ENCODE data around the gene OTOP3. TPM values are rescaled to one million over a fixed set of nuclear protein-coding genes. Genes with fewer than 3 reads are reported as not detected.

The OTOP3 gene
- total and polyA plus RNA-seq, 2 donors (not counting 3 experiments of a cell fraction or from before 2014, with no cell fraction given) = not detected

DNA sequence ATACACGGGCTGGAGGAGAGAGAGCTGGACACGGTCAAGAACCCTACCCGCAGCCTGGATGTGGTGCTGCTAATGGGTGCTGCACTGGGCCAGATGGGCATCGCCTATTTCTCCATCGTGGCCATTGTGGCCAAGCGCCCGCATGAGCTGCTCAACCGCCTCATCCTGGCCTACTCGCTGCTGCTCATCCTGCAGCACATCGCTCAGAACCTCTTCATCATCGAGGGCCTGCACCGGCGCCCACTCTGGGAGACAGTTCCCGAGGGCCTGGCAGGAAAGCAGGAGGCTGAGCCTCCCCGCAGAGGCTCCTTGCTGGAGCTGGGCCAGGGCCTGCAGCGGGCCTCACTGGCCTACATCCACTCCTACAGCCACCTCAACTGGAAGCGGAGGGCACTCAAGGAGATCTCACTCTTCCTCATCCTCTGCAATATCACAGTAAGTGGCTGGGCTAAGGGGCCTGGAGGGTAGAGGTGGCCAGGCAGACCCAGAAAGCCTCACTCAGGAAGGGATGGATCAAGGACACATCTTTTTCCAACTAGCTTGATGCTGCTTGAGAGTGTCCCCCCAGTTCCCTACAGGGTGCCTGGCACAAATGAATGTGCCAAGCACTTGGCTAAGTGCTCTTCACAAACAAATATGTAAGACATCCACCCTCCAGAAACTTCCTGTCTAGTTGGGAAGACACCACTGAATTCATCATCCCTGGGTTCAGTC, 11.5 kb downstream of the OTOP3 start:
- Histone ChIP-seq H4K20me1 (replicated peaks; ENCODE audit: control insufficient read depth, extremely low read depth, insufficient read depth, low read length) (no peaks in the 10 kb centered on the region), H3K27ac (ENCODE audit: insufficient read depth, low read depth, low read length) (no peak overlapping the region), H3K4me2 (ENCODE audit: insufficient read depth, low read length) (no peak overlapping the region), H3K4me1 (ENCODE audit: control insufficient read depth, extremely low read depth, insufficient read depth, low read length) (no peaks in the 10 kb centered on the region), H3K9ac (replicated peaks; ENCODE audit: extremely low read depth, insufficient read depth, low read length) (no peak overlapping the region), H3K36me3 (ENCODE audit: control insufficient read depth in 2 of 2, extremely low read depth in 1 of 2, insufficient read depth in 2 of 2, low read length in 2 of 2) (no peaks in the 10 kb centered on the region), H2AFZ (ENCODE audit: low read depth, low read length) (no peak overlapping the region), H3K79me2 (ENCODE audit: control insufficient read depth, insufficient read depth, low read length) (no peaks in the 10 kb centered on the region), H3K9me1 (replicated peaks; ENCODE audit: control insufficient read depth, extremely low read depth, insufficient read depth, low read length) (no peaks in the 10 kb centered on the region), H3K9me3 (replicated peaks; ENCODE audit: control insufficient read depth, insufficient read depth, low read length) (no peaks in the 10 kb centered on the region), H3K4me3 (replicated peaks in 1 of 3; ENCODE audit: insufficient read depth in 1 of 3, low read depth in 1 of 3, low read length in 3 of 3) (no peak overlapping the region), H3K27me3 (ENCODE audit: control insufficient read depth in 2 of 2, insufficient read depth in 2 of 2, low read length in 2 of 2) (peaks cover 0 to 2% of the 10 kb centered on the region in 2 experiments)
- dilution Hi-C loops (cut with MboI; ENCODE audit: extremely low pct_ligation_motif_present, low sequenced_read_pairs) (no loop called here), intact Hi-C loops (cut with micrococcal nuclease) (no loop called here)
- FAIRE-seq (no peak), DNase-seq (ENCODE audit: low read depth, low spot score) (no peak)
- BruUV-seq (replicated peaks) = no TSS peak
- POLR2A ChIA-PET = no interaction called here
- no peak for TF ChIP-seq FOS (IDR thresholded peaks at IDR 0.05; ENCODE audit: borderline replicate concordance, insufficient read depth, low read length)
- no peak for TF ChIP-seq POLR2A (IDR thresholded peaks at IDR 0.05; ENCODE audit: low read depth, low read length)
- TF ChIP-seq JUN (IDR thresholded peaks at IDR 0.05; ENCODE audit: borderline replicate concordance, insufficient read depth, insufficient read length, low read depth) = no peak
- TF ChIP-seq, protein P1, sequence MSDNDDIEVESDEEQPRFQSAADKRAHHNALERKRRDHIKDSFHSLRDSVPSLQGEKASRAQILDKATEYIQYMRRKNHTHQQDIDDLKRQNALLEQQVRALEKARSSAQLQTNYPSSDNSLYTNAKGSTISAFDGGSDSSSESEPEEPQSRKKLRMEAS (IDR thresholded peaks at IDR 0.05; ENCODE audit: insufficient read depth, insufficient read length) = no peak
- no peak for TF ChIP-seq POLR2AphosphoS5 (IDR thresholded peaks at IDR 0.05; ENCODE audit: insufficient read depth, low read depth, low read length)
- TF ChIP-seq, protein P2, sequence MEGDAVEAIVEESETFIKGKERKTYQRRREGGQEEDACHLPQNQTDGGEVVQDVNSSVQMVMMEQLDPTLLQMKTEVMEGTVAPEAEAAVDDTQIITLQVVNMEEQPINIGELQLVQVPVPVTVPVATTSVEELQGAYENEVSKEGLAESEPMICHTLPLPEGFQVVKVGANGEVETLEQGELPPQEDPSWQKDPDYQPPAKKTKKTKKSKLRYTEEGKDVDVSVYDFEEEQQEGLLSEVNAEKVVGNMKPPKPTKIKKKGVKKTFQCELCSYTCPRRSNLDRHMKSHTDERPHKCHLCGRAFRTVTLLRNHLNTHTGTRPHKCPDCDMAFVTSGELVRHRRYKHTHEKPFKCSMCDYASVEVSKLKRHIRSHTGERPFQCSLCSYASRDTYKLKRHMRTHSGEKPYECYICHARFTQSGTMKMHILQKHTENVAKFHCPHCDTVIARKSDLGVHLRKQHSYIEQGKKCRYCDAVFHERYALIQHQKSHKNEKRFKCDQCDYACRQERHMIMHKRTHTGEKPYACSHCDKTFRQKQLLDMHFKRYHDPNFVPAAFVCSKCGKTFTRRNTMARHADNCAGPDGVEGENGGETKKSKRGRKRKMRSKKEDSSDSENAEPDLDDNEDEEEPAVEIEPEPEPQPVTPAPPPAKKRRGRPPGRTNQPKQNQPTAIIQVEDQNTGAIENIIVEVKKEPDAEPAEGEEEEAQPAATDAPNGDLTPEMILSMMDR (IDR thresholded peaks at IDR 0.05; ENCODE audit: extremely low read depth in 1 of 2, insufficient read depth in 1 of 2, low read depth in 1 of 2, low read length in 2 of 2) = no peak
- CTCF ChIA-PET = interaction anchor here (1.0 to 2.8 kb wide), 3 partner anchors 10 to 23 kb away, joined by 3 to 24 read pairs (median 7); partner anchors contain the start of gene OTOP2

All from endothelial cell of umbilical vein (primary cell).